Sigmoid colon (tissue), 7 donors: ENCODE results near the gene SFTPA1. TPM values are rescaled to one million over a fixed set of nuclear protein-coding genes. Genes with fewer than 3 reads are reported as not detected.
"Not testable (repeated sequence)": the region's sequence is repeated elsewhere in the genome, so short reads cannot be mapped to it uniquely, and the experiment has no call there.

Experiments
- DNase-seq: peaks from one replicate; pipeline ENCODE4 v3.0.0-alpha.2; 2019
- H3K27ac ChIP-seq, 4 donors: fragments of 200-600 bp; sonication (generic); one replicate each; pipeline ENCODE4 v1.5.1; 2016 to 2019; ENCODE audit warnings: mild to moderate bottlenecking in 1 of 4
- H3K27me3 ChIP-seq, 3 donors: fragments of 200-600 bp; sonication (generic); one replicate each; pipeline ENCODE4 v1.5.1; 2019; ENCODE audit warnings: mild to moderate bottlenecking in 1 of 3
- H3K36me3 ChIP-seq, 4 donors: fragments of 200-600 bp; sonication (generic); one replicate each; pipeline ENCODE4 v1.5.1; 2016 to 2019
- H3K4me1 ChIP-seq, 4 donors: fragments of 200-600 bp; sonication (generic); one replicate each; pipeline ENCODE4 v1.5.1; 2017 to 2019
- H3K4me3 ChIP-seq, 4 donors: fragments of 200-600 bp; sonication (generic); one replicate each; pipeline ENCODE4 v1.5.1; 2017 to 2019; ENCODE audit warnings: mild to moderate bottlenecking in 2 of 4, moderate library complexity in 1 of 4
- H3K9me3 ChIP-seq, 4 donors: fragments of 200-600 bp in 3 of 4; sonication (generic) in 3 of 4; one replicate each; pipeline versions ENCODE4 v1.5.1 to v1.6.1; 2013 to 2019
- CTCF ChIP-seq, 4 experiments: fragments of 450-650 bp in 3 of 4; fragments of 200-600 bp in 1 of 4; IDR thresholded peaks; one replicate each; pipeline ENCODE4 v1.5.1; 2016 to 2019; ENCODE audit warnings: antibody characterized with exemption in 4 of 4, mild to moderate bottlenecking in 3 of 4, moderate library complexity in 2 of 4
- EP300 ChIP-seq, 4 donors: sonication (generic); formaldehyde crosslinking; IDR thresholded peaks; one replicate each; pipeline ENCODE4 v1.6.1; 2017; ENCODE audit warnings: antibody characterized with exemption in 4 of 4
- POLR2A ChIP-seq, 2 donors: fragments of 450-650 bp; IDR thresholded peaks; one replicate each; pipeline ENCODE4 v1.6.1; 2016; ENCODE audit warnings: antibody characterized with exemption in 2 of 2, mild to moderate bottlenecking in 2 of 2, moderate library complexity in 2 of 2
- POLR2AphosphoS5 ChIP-seq, 4 donors: sonication (generic); formaldehyde crosslinking; IDR thresholded peaks; one replicate each; pipeline ENCODE4 v1.6.1; 2017; ENCODE audit warnings: antibody characterized with exemption in 4 of 4
- WGBS, 2 donors: extraction: QIAGEN DNeasy Blood & Tissue Kit; methylation state at CpG; one replicate each; pipeline ENCODE4 v1.1.7; 2013; 5-methylcytosine and 5-hydroxymethylcytosine counted together
- intact Hi-C: fragments of 100-400 bp; cut with DNase I; formaldehyde crosslinking; loops from one replicate; pipeline ENCODE4 v1.15.1; 2023
- polyA plus RNA-seq, 3 donors: library from polyadenylated mRNA; stranded (reverse); fragments of 200-250 nt; gene quantifications; one replicate each; pipeline ENCODE4 v1.2.3, GENCODE V29; 2013
- total RNA-seq, 4 donors: library from RNA; depleted of rRNA; stranded (reverse); fragments of >200 nt; gene quantifications; one replicate each; pipeline ENCODE4 v1.1.0, GENCODE V29; 2016
- donor health status: healthy with polysubstance abuse.
- donor health status: Bipolar disorder and iron deficiency.
- donor health status: healthy.

The SFTPA1 gene
- total RNA-seq (not detected), polyA plus RNA-seq (1 to 10 TPM in 1 of 3 donors, under 1 TPM in 1, not detected in 1; 0.39 to 2.4 TPM)

GRCh38 chr10:79610601-79611191, at the start of gene SFTPA1:
Gene SFTPA1, plus strand, starts transcription at chr10:79610939. Its CDS starts 887 bp downstream, at chr10:79611826.
- 59 to 83% methylated on average over 4 of the region's 4 CpGs for WGBS, 2 donors

DNA sequence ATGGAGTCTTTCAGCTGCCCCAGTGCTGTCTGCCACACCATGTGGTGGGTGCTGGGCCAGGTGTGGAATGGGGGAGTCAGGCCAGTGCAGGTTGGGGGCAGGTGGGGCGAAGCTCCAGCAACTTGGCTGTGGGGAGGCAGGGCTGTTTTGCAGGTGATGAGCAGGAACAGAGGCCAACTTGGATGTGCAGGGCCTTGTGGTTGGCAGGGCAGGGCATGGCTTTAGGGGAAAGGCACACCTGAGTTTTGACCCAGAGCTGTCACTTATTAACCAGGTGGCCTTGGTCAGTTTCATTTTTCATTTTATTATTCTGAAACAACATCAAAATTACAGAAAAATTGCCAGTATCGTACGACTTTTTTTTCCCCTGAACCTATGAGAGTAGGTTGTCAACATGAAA, 49.5 kb upstream of the SFTPA1 start:
- no peak for DNase-seq
- Histone ChIP-seq H3K9me3 (no peaks in the 10 kb centered on the region), H3K27ac (no peak overlapping the region), H3K27me3 (peaks cover 0 to 5% (median 0%) of the 10 kb centered on the region in 3 donors), H3K4me3 (no peak overlapping the region), H3K4me1 (peaks cover 0 to 5% (median 0%) of the 10 kb centered on the region in 4 donors), H3K36me3 (no peaks in the 10 kb centered on the region)
- intact Hi-C loops = no loop called here
- 27 to 63% methylated on average over 3 of the region's 3 CpGs for WGBS, 2 donors
- no peak for TF ChIP-seq CTCF (IDR thresholded peaks at IDR 0.05)
- no peak for TF ChIP-seq EP300 (IDR thresholded peaks at IDR 0.05)

More at GRCh38 chr10:79610601-79611191, at the start of gene SFTPA1:
- TF ChIP-seq POLR2A (IDR thresholded peaks at IDR 0.05) (no peak), POLR2AphosphoS5 (IDR thresholded peaks at IDR 0.05) (no peak), EP300 (IDR thresholded peaks at IDR 0.05) (no peak), CTCF (IDR thresholded peaks at IDR 0.05) (no peak)
- Histone ChIP-seq H3K4me1 (no peaks in the 10 kb centered on the region), H3K9me3 (no peaks in the 10 kb centered on the region), H3K27me3 (no peaks in the 10 kb centered on the region), H3K36me3 (no peaks in the 10 kb centered on the region), H3K27ac (no peak within 1 kb of the TSS), H3K4me3 (no peak within 1 kb of the TSS)
- intact Hi-C loops = no loop called here
- no peak for DNase-seq

GRCh38 chr10:79562135-79562756, 48.5 kb upstream of the SFTPA1 start:
- intact Hi-C loops = no loop called here

GRCh38 chr10:79563426-79563825, 47.3 kb upstream of the SFTPA1 start:
- intact Hi-C loops = no loop called here
- Histone ChIP-seq H3K4me1 (peaks cover 0 to 5% (median 0%) of the 10 kb centered on the region in 4 donors), H3K9me3 (no peaks in the 10 kb centered on the region), H3K27ac (no peak overlapping the region), H3K27me3 (peaks cover 0 to 11% (median 0%) of the 10 kb centered on the region in 3 donors), H3K4me3 (no peak overlapping the region), H3K36me3 (no peaks in the 10 kb centered on the region)
- no peak for DNase-seq
- 79% methylated on average over 4 of the region's 4 CpGs for WGBS, 2 donors
- TF ChIP-seq POLR2A (IDR thresholded peaks at IDR 0.05) = no peak
- no peak for TF ChIP-seq CTCF (IDR thresholded peaks at IDR 0.05)
- TF ChIP-seq POLR2AphosphoS5 (IDR thresholded peaks at IDR 0.05) = no peak
- TF ChIP-seq EP300 (IDR thresholded peaks at IDR 0.05) = no peak

More at GRCh38 chr10:79562135-79562756, 48.5 kb upstream of the SFTPA1 start:
- WGBS, 2 donors = 20 to 43% methylated on average over 17 of the region's 17 CpGs
- Histone ChIP-seq H3K36me3 (no peaks in the 10 kb centered on the region), H3K9me3 (no peaks in the 10 kb centered on the region), H3K4me1 (peaks cover 0 to 5% (median 0%) of the 10 kb centered on the region in 4 donors), H3K4me3 (no peak overlapping the region), H3K27ac (no peak overlapping the region), H3K27me3 (peaks cover 0 to 5% (median 0%) of the 10 kb centered on the region in 3 donors)
- TF ChIP-seq EP300 (IDR thresholded peaks at IDR 0.05) (no peak), POLR2AphosphoS5 (IDR thresholded peaks at IDR 0.05) (no peak), CTCF (IDR thresholded peaks at IDR 0.05) (peak in 3 of 4 experiments; percentile 31 to 63 (median 47)), POLR2A (IDR thresholded peaks at IDR 0.05) (no peak)
- no peak for DNase-seq

DNA sequence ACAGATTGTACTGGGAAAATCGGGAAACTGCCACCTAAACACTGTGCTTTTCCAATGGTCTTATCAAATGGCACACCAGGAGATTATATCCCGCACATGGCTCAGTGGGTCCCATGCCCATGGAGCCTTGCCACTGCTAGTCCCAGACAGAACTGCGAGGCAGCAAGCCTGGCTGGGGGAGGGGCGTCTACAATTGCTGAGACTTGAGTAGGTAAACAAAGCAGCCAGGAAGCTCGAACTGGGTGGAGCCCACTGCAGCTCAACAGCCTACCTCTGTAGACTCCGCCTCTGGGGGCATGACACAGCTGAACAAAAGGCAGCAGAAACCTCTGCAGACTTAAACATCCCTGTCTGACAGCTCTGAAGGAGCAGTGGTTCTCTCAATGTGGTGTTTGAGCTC, 40.1 kb upstream of the SFTPA1 start:
- peaks cover 0 to 10% (median 0%) of the 10 kb centered on the region in 3 donors for H3K27me3 ChIP-seq
- H3K36me3 ChIP-seq, H3K27ac ChIP-seq, DNase-seq, H3K4me1 ChIP-seq, H3K4me3 ChIP-seq, intact Hi-C loops, H3K9me3 ChIP-seq: not testable (repeated sequence)
- WGBS, 2 donors = 68 to 85% methylated on average over 6 of the region's 6 CpGs
